NCI-H82 treated with DMSO at 0.1 percent for 48 hours (cell line): ENCODE results near the gene RPS10.

Experiments
- DNase-seq: peaks from one replicate; lab custom pipeline; 2025; ENCODE audit not compliant: unreplicated experiment; lab: John Stamatoyannopoulos, UW

Gene RPS10

GRCh38 chr6:34425498-34426410 lies at the start of gene RPS10:
RPS10 (minus strand) TSS chr6:34426069; CDS start chr6:34425221, 848 bp downstream.
- DNase-seq = peak; percentile 89

DNA sequence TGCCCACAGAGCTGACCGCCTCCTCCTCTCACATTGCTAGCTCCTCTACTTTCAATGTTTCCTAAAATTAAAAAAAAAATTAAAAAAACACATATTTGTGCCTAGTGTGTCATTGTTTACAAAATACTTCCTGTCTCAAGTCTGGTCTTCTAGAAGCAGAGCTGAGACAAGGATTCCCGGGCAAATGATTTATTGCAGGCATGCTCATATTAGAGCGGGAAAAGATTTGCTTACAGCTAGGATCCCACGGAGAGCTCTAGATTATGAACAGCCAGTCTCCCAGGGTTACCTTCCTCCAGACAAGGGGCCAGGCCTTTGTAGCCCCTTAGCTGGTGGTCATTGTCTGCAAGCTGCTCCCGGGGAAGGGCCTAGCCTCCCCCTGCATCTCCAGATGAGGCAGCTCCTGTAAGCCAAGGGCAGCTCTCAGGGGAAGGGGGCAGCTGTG lies 49.4 kb upstream of the RPS10 start:
- DNase-seq = no peak

DNA sequence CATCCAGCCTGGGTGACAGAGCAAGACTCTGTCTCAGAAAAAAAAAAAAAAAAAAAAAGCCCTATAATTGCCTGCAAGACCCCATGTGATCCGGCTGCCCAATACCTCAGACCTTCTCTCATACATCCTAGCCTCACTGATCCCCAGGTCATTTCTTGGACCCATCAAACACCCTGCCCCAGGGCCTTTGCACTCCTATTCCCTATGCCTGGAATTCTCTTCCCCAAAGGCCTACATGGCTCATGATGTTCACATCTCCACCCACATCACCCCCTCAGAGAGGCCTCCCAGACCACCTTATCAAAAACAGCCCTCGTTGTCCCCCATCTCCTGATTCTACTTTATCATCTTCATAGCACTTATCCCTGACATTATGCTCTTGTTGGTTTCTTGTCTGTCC lies 48.9 kb upstream of the RPS10 start:
- no peak for DNase-seq

DNA sequence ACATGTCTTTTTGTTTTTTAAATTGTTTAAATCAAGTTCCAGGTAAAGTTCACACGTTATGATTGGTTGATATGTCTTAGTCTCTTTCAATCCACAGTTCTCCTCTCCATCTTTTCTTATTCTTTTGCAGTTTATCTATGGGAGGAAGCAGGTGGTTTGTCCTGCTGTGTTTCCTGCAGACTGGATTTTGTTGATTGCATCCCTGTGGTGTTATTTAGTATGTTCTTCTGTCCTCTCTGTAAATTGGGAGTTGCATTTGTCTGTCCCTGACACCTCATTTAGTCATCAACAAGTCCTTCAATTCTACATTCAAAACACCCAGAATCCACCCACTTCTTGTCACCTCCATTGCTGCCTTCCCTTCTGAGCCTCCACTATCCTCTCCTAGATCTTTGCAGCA lies 48.1 kb upstream of the RPS10 start:
- DNase-seq = no peak

GRCh38 chr6:34472425-34472824 lies 46.6 kb upstream of the RPS10 start:
- no peak for DNase-seq

DNA sequence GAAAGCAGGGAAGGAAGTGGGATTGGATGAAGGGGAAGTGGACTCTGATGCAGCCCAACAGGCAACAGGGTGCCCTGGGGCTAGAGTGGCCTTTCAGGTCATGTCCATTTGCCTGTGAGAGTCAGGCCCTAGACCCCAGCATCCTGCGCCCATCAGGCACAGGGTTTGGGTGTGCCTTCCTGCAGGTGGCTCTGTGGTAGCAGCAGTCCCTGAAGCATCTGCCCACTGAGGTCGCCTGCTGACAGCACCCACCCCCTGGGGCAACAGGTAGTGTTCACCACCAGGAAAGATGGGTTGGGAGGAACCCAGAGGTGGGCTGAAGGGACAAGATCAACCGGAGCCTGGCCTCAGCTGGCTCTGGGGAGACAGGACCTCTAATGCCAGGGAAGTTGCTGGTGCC lies 43.6 kb upstream of the RPS10 start:
- DNase-seq = no peak

- DNase-seq = no peak
These were observed 42.6 kb upstream of the RPS10 start for GRCh38 chr6:34468378-34468892.

- DNase-seq = no peak
These were observed 40.6 kb upstream of the RPS10 start for GRCh38 chr6:34466242-34467185.

DNA sequence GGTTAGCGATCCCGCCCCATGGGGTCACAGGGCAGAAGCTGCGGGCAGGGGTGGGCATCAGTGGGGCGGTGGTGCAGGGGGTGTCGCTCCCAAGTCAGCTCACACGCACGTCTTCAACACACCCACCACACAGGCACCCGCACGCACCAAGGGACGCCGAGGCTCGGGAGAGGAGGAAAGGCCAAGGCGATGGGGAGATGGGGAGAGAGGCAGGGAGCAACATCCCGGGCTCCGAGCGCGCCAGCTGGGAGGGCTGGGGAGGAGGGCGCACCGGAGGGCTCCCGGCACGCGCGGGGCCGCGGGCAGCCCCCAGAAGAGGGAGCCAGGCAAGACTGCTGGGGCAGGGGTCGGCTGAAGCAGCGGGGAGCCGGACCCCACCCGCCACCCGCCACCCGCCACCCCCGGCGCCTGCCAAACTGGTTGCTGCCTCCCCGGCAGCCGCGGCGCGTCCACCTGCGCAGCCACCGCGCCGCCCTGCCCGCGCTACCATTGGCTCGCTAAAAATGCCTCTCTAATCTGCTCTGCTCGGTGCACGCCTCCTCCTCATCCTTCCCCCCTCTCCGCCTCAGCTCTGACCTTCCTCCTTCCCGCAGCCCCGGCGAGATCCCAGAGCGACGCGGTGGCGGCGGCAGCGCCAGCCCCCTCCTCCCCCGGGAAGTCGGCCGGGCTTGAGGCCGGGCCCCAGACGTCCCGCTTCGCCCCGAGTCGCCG lies 39.8 kb upstream of the RPS10 start, which contains the start of gene PACSIN1:
Gene PACSIN1, plus strand, starts transcription at position 546 of the 711 bp plus-strand sequence. CDS start 60,230 bp downstream, outside the sequence.
- peak; percentile 75 for DNase-seq

- DNase-seq = no peak
These were observed 38.0 kb upstream of the RPS10 start for GRCh38 chr6:34463849-34464248.

GRCh38 chr6:34463299-34463698 lies 37.4 kb upstream of the RPS10 start:
- no peak for DNase-seq

- peak; percentile 99 for DNase-seq
These were observed 36.7 kb upstream of the RPS10 start for GRCh38 chr6:34462551-34462971.

DNA sequence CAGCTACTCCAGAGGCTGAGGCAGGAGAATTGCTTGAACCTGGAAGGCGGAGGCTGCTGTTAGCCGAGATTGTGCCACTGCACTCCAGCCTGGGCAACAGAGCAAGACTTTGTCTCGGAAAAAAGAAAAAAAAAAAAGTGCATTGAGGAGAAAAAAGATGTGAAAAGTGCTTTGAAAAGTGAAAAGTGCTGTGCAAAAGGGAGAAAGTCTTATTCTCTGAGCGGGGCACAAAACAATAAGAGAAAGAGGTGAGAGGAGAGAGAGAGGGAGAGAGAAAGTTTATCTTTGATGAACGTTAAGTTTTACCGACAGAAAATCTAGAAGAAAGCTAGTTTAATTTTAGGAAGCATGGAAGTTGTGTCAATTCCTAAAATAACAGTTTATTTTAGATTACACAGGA lies 36.1 kb upstream of the RPS10 start:
- no peak for DNase-seq

DNA sequence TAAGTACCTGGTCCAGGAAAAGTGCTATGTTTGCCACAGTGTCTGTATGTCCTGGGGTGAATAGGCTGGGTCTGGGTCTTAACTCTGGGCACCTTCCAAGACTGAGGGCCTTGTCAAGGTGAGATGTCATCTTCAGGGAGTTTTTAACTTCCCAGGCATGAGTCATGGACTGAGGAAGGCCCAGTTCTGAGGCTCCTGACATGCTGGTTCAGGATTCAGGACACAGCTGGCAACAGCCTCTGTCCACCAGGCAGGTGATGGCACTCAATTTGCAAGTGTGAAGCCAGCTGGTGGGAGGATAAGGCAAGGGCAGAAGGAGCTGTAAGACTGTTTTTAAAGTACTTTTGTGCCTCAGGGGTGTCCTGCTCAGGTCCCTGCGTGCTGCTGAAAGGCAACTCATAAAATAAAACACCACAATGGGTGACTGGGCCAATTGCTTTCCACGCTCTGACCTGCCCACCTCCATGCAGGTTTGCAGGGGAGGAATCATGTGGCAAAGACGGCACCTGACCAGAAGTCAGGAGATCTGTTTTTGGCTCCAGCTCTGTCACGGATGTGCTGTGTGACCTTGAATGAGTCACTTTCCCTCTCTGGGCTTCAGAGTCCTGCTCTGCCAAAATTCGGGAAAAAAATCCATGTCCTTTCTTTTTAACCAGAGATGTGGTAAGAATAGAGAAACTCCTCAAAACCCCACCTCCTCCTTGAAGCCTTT lies 35.1 kb upstream of the RPS10 start:
- no peak for DNase-seq

DNA sequence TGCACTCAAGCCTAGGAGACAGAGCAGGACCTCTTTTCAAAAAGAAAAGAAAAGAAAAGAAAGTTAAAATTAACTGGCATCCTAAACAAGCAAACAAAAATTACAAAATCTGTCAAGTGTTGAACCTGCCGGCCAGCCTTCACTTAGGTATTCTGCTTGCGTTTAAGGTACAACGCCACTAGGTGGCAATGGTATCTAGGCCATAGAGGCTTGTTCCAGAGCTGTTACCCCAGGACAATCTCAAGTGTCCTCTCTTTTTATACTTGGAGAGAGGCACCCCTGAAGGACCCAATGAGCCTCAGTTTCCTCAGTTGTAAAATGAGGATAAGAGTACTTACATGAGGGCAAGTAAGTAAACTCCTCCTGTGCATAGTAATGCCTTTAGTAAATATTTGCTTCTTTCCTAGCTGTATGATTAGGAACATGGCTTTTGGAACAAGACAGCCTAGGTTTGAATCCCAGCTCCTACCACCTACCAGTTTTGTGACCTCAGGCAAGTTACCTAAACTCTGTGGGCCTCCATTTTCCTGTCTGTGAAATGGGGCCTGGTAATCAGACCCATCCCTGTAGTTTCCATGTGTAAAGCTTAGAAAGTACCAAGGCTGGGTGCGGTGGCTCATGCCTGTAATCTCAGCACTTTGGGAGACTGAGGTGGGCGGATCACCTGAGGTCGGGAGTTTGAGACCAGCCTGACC lies 34.2 kb upstream of the RPS10 start:
- peak; percentile 46 for DNase-seq

GRCh38 chr6:34457742-34458735 lies 32.2 kb upstream of the RPS10 start:
- no peak for DNase-seq

- no peak for DNase-seq
These were observed 31.5 kb upstream of the RPS10 start for GRCh38 chr6:34457382-34457741.

DNA sequence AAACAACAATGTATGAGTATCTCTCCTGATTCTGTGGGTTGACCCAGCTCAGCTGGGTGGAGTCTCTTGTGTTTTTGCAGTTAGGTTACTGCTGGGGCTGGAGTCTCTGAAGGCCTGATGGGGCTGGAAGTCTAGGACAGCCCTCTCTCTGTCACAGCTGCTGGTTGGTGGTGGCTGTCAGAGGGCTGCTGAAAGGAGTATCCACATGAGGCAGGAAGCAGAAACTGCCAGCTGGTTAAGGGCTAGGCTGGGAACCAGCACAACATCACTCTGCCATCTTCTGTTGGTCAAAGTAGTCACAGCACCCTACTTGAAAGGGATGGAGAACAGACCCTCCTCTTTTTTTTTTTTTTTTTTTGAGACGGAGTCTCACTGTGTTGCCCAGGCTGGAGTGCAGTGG lies 30.0 kb upstream of the RPS10 start:
- no peak for DNase-seq
